H1 (cell line): ENCODE data around the gene PACSIN2. TPM values are rescaled to one million over a fixed set of nuclear protein-coding genes. Genes with fewer than 3 reads are reported as not detected.

ENCODE experiments used
- SAP30 ChIP-seq: fragments of 300-600 bp; sonication (generic); IDR thresholded peaks from 2 replicates; pipeline ENCODE4 v1.7.1; 2012; ENCODE audit warnings: low read length, moderate library complexity, mild to moderate bottlenecking, inconsistent platforms; ENCODE audit not compliant: insufficient read depth, insufficient replicate concordance
- polyA plus RNA-seq, 7 experiments: library from polyadenylated mRNA; depleted of rRNA in 3 of 7; stranded (reverse) in 5 of 7; unstranded in 2 of 7; fragments of >200 nt in 5 of 7; fragments of 200-250 nt in 2 of 7; gene quantifications; 1 replicate in 5 of 7; 2 replicates in 1 of 7; 4 replicates in 1 of 7; pipeline versions ENCODE4 v1.2.1 to v1.2.3, GENCODE V29; 2011 to 2013; ENCODE audit warnings: missing spikeins in 2 of 7, mixed read lengths in 2 of 7
- total RNA-seq: library from RNA; stranded (reverse); fragmentation: NEBNext Ultra II Directional; extraction: Animal tissue kit (Norgen Biotek cat#: 25700); gene quantifications from 2 replicates; pipeline ENCODE4 v1.2.1, GENCODE V29; 2021

Gene PACSIN2
- total and polyA plus RNA-seq, 2 of the 8 experiments (the other 6 are each of a cell fraction or from before 2014, with no cell fraction given): 44.8 to 64.2 TPM

GRCh38 chr22:42863349-42863961 is 151.5 kb downstream of the PACSIN2 start (continued):
- no peak for TF ChIP-seq SAP30
